GM23248 (cell line): ENCODE measurements around the gene ZNF792.

Source experiments
- EZH2 ChIP-seq: fragments of 200-600 bp; sonication (generic); IDR thresholded peaks from 2 replicates; pipeline ENCODE4 v1.6.1; 2018; ENCODE audit warnings: antibody characterized with exemption, mild to moderate bottlenecking; ENCODE audit not compliant: insufficient read depth, poor library complexity, severe bottlenecking
- EZH2phosphoT487 ChIP-seq: fragments of 200-600 bp; sonication (generic); IDR thresholded peaks from 2 replicates; pipeline ENCODE4 v1.6.1; 2018; ENCODE audit warnings: antibody characterized with exemption, moderate library complexity, mild to moderate bottlenecking, low read depth; ENCODE audit not compliant: insufficient read depth

GRCh38 chr19:34969721-34970120 lies 5.7 kb upstream of the ZNF792 start:
- no peak for TF ChIP-seq EZH2
- no peak for TF ChIP-seq EZH2phosphoT487
